Measurements from ENCODE around the gene RNF187.
"Not testable (repeated sequence)": the region's sequence is repeated elsewhere in the genome, so short reads cannot be mapped to it uniquely, and the experiment has no call there.

The RNF187 gene

GRCh38 chr1:228500143-228500734, 13.1 kb downstream of the RNF187 start:
- no peak overlapping the region for H3K4me3 ChIP-seq
- DNase-seq (ENCODE audit: low spot score) = peak; percentile 26
- no peak for TF ChIP-seq CTCF (IDR thresholded peaks at IDR 0.05)
- no peak overlapping the region for H3K27ac ChIP-seq

GRCh38 chr1:228500901-228501871, 14.0 kb downstream of the RNF187 start:
- Histone ChIP-seq H3K27ac (no peak overlapping the region), H3K4me3 (peak overlapping the region; percentile 53)
- peak; percentile 83 for TF ChIP-seq CTCF (IDR thresholded peaks at IDR 0.05)
- peak; percentile 87 for DNase-seq (ENCODE audit: low spot score)

GRCh38 chr1:228502522-228502921, 15.3 kb downstream of the RNF187 start:
- no peak for DNase-seq (ENCODE audit: low spot score)
- no peak overlapping the region for H3K27ac ChIP-seq
- TF ChIP-seq CTCF (IDR thresholded peaks at IDR 0.05) = no peak
- H3K4me3 ChIP-seq = no peak overlapping the region

GRCh38 chr1:228505944-228506343, 18.8 kb downstream of the RNF187 start:
- H3K4me3 ChIP-seq; H3K27ac ChIP-seq; DNase-seq (ENCODE audit: low spot score): not testable (repeated sequence)

- DNase-seq (ENCODE audit: low spot score) = no peak
- TF ChIP-seq CTCF (IDR thresholded peaks at IDR 0.05) = no peak
- no peak overlapping the region for H3K27ac ChIP-seq
These were observed 20.9 kb downstream of the RNF187 start for GRCh38 chr1:228507961-228508652.

GRCh38 chr1:228508840-228509415, 21.7 kb downstream of the RNF187 start:
- no peak for DNase-seq (ENCODE audit: low spot score)
- Histone ChIP-seq H3K27ac (no peak overlapping the region), H3K4me3 (no peak overlapping the region)
- TF ChIP-seq CTCF (IDR thresholded peaks at IDR 0.05) = no peak

More at GRCh38 chr1:228507961-228508652, 20.9 kb downstream of the RNF187 start:
- H3K4me3 ChIP-seq = no peak overlapping the region
